Measurements from ENCODE around the gene FGF1.

Gene FGF1

DNA sequence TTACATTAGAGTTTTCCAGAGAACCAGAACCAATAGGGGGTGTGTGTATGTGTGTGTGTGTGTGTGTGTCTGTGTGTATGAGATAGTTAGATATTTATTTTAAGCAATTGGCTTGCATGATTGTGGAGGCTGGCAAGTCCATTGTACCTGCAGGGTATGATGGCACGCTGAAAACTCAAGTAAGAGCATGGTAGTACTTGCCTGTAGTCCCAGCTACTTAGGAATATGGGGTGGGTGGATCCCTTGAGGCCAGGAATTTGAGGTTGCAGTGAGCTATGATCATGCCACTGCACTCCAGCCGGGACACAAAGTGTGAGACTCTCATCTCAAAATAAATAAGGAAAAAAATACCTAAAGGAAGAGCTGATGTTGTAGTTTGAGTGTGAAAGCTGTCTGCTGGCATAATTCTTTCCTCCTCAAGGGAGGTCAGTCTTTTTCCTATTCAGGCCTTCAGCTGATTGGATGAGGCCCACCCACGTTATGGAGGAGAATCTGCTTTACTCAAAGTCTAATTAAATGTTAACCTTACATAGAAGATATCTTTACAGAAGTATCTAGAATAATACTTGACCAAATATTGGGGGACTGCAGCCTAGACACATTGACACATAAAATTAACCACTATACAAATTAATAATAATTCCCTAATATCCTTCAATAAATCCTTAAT is 107.6 kb downstream of the FGF1 start:
- DNase-seq (ENCODE audit: low read depth in 2 of 2): no peak

DNA sequence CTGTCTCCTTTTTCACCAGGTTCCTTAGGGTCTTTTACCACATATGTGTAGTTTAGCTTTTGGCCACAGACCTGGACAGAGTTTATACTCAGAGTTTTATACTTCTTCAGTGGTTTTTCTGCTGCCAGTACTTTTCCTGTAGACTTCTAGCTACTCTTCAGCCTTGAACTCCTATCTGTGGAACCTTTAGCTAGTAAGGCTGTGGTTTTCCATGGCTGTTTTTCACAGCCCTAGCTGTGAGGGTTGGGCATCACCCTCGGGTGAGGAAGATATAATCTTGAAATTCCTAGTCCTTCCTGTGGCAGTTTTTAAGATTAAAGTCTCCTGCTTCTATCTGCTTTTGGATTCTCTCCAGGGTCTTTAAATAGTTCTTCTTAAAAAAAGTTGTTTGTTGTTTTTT is 109.1 kb downstream of the FGF1 start:
- DNase-seq (ENCODE audit: low read depth in 2 of 2): no peak

DNA sequence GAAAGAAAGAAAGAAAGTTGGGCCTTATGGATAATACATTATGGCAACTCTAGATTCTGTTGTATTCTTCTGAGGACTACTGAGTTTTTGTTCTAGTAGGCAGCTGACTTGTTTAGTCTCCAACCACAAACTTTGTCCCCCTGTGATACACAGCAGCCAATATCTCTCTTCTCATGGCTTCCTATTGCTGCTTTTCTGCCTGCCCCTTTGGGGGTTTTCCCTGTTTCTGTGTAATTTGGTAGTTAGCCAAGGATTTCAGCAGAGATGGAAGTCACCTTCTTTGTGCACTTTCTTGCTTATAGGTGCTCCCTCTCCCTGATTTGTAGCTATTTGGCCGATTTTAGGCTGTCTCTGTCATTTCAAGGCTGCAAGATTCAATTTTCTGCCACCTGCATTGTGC is 109.6 kb downstream of the FGF1 start:
- no peak for DNase-seq (ENCODE audit: low read depth in 2 of 2)

DNA sequence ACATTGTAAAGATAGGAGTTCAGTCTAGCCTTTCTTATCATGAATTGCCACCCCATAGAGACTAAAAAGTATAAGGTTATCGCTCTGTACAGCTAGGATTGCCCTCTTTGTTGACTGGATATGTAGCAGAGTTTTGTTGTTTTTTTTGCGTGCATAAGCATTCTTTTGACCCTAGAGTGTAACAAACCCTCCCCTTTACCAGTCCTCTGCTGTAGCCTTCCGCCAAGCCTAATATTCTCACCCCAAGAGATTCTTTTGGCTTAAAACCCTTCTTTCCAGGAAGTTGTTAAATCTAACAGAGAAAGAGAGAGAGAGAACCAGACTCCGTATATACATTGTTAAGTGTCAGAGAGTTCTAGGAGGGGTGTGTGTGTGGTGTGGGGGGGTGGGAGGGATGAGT is 113.9 kb downstream of the FGF1 start:
- DNase-seq (ENCODE audit: low read depth in 2 of 2): no peak

DNA sequence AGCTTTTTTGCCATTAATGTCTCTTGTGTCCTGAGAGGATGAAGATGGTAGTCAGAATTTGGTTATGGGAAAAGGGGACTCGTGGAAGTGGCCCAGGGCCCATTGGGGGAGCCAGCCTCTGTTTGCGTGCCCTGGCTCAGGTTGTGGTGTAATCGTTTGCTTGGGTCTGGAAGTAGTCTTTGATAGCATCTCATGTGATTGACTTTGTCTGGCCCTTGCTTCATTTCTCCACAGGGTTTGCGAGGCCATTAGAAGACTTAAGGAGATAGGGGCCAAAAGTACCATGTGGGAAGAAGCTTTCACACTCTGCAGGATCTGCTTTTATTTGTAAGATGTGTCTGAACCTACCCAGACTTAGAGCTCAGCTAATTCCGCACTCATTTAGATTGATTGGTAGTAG is 114.5 kb downstream of the FGF1 start:
- no peak for DNase-seq (ENCODE audit: low read depth in 2 of 2)

DNA sequence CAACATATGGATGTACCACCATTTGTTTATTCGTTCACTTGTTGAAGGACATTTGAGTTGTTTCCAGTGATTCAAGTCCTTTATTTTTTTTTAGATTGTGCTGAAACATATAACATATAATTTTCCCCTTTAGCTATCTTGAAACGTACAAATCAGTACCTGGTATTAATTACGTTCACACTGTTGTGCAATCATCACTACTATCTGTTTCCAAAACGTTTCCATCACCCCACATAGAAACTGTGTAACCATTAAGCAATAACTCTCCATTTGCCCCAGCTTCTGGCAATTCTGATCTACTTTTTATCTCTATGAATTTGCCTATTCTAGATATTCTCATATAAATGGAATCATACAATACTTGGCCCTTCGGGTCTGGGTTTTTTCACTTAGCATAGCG is 116.0 kb downstream of the FGF1 start:
- DNase-seq (ENCODE audit: low read depth in 2 of 2): no peak

DNA sequence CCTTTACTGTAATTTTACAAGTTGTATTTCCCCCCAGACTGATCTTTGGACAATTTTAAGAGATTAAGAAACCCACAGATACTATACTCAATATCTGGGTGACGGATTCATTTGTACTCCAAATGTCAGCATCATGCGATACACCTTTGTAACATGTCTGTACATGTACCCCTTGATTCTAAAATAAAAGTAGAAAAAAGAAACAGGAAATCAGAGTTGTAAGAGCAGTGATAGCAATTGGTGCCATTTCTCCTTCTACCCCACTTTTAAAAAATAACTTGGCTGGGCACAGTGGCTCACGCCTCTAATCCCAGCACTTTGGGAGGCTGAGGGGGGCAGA is 116.9 kb downstream of the FGF1 start:
- no peak for DNase-seq (ENCODE audit: low read depth in 2 of 2)

DNA sequence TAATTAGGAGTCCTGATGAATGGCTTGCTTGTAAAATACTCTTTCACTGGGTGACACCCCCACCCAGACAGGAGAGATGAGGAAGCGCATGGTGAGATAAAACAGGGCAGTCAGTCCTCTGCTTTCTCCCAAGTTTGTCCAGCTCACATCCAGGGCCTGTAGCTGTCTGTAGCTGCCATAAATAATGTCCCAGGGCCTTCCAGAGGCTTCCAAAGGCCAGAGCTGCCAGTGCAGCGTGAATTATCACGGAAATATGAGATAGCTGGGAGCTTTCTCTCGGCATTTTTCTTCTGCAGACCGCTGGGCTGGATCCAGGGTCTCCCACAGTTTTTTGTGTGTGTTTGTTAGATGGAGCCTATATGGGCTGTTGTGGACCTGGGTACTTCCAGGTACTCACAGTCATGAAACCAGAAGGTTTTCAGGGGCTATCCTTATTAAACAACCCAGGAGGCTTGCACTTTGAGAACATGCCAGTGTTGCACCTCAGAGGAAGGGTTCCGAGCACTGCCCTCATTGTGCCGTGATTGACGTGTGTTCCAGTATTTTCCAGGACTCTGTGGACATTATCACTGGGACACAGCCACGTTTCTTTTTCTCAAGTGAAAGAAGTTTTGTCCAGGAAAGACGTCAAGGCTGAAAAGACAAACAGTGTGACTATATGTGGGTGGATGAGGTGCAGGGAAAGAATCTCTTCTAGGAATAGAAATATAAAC is 117.5 kb downstream of the FGF1 start:
- DNase-seq (ENCODE audit: low read depth in 2 of 2): no peak

DNA sequence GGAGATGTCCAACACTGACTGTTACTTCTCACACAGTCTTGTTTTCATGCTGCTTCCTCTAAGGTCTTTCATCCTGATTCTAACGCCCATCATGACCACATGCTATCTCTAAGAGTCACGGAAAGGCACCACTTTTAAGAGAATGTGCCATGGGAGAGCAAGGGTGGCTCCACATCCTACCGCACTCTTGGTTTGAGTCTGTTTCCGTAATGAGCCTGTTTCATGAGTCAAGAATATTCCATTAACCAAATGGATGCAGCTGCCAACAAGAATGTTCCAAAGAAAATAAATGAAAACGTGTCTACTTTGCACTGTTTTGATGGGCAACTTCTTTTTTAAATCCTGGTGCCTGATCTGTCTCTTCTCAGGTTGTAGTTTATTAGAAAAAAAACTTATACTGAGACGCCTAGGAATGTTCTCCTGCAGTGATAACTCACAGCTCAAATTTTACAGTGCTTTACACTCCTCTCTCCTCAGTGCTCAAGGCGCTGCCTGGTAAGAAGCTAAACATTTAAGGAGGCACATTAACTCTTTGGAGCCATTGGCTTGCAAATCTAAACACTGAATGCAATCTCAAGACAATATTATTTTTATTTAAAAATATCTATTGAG is 124.3 kb downstream of the FGF1 start:
- DNase-seq (ENCODE audit: low read depth in 2 of 2): no peak

DNA sequence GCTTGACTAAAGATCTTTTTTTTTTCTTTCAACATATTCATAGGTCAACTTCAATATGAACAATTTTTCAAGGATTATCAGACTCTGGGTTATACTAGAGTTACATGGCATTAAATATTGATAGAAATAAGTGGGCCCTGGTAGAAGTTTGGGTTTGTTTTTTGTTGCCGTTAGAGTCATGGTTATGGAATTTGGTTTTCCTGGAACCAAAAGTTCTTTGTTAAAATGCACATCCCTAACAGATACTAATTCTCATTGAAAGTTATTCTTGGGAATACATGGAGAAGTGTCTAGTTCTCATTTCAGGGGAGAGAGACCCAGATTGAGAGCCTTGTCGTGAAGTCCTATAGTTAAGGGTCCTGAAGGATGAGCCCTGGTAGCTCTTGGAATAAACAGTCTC is 124.9 kb downstream of the FGF1 start:
- DNase-seq (ENCODE audit: low read depth in 2 of 2): no peak

DNA sequence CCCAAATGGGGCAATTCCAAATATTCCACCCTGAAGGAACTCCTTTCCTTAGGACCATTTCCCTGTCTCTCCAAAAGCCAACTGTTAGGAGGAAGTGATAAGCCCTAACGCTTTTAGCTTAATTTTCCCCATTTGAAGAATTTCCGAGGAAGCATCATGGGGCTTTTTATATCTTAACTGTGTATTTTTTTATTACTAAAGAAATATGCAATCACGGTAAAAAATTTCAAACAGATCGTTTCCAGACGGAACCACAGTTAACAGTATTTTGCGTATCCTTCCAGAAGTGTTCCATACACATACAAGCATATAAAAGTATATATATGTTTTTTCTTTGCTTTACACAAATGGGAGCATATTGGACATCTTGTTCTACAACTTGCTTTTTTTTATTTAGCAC is 133.8 kb downstream of the FGF1 start:
- no peak for DNase-seq (ENCODE audit: low read depth in 2 of 2)

DNA sequence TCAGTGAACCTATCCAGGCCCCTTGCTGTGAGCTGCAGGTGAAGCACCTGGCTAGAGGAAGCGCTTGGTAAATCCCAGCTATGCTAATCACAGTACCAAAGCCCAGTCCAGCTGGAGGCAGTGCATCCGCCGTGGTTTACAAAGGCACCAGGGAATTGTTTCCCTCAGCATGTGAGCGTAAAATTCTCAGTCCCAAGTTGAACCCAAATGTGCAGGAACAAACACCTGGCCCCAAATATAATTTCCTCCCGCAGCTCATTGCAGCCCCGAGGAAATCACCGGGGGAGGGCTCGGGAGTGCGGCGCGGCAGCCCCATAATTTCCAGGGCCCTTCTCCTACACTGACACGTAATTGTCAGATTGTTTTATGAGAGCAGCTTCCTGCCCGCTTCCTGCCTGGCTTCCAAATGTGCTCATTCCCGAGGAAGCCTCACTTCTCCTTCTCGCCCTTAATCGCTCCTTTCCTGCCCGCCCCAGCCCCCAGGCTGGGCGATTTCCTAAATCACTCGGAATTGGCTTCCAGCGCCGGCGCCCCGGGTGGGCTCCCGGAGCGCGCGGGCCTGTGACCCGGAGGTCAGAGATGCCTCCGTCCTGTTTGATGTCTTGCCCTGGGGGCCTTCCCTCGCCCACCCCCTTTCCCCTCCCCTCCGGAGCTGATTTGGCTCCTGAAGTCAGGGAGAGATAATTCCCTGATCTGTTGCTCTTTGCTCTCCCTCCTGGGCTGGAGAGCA is 134.4 kb downstream of the FGF1 start:
- DNase-seq (ENCODE audit: low read depth in 2 of 2): no peak

DNA sequence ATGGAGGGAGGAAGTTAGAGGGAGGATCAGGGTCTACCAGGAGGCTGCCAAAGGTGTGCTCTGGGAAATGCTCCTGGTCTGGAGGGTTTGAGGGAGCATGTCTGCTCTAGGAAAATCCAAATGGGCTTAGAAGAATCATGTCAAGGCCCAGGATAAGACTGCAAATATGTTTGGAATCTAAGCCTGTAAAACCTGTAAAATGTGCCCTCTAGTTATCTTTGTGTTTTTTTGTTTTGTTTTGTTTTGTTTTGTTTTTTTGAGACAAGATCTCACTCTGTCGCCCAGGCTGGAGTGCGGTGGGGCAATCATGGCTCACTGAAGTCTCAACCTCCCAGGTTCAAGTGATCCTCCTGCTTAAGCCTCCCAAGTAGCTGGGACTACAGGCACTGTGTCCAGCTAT is 135.4 kb downstream of the FGF1 start:
- DNase-seq (ENCODE audit: low read depth in 2 of 2): no peak

DNA sequence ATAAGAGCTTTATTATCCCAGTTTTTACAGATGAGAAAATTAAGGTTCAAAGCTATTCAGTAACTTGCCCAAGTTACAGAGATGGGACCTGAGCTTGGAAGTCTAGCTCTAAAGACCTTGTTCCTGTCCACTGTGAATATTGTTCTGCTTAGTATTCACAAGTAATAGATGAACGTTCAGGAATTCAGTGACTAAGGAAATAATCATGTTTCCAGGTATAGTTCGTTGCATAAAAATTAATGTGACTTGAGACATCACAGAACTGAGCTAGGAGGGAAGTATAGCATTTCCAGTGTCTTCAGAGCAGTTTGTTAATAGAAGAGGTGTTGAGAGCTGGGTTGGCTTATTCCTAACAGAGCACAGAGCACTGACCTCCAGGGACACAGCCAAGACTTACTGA is 136.1 kb downstream of the FGF1 start:
- DNase-seq (ENCODE audit: low read depth in 2 of 2): no peak

DNA sequence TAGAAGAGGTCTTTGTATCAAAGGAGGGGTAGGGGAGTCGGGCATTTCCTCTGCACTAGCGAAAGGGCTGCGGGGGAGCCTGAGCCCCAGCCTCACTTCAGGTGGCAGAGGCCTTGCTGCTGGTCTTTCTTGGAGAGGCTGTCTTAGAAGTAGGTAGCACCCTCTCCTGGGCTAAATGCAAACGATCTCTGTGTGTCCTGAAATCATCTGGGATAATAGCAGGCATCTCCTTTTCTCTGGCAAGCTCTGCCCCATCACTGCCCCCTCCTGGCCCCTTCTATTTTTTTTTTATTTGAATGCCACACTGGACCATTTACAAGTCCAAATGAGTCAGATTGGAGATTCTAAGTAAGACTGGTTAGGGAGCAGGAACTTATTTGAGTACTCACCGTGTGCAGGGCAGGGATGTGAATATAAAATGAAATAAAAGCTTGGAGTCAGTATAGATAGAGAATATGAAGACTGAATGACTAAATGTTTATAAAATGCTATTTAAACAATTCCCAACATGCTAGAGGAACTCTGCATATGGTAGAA is 137.1 kb downstream of the FGF1 start:
- DNase-seq (ENCODE audit: low read depth in 2 of 2): peak in 1 of 2 donors; percentile 8

DNA sequence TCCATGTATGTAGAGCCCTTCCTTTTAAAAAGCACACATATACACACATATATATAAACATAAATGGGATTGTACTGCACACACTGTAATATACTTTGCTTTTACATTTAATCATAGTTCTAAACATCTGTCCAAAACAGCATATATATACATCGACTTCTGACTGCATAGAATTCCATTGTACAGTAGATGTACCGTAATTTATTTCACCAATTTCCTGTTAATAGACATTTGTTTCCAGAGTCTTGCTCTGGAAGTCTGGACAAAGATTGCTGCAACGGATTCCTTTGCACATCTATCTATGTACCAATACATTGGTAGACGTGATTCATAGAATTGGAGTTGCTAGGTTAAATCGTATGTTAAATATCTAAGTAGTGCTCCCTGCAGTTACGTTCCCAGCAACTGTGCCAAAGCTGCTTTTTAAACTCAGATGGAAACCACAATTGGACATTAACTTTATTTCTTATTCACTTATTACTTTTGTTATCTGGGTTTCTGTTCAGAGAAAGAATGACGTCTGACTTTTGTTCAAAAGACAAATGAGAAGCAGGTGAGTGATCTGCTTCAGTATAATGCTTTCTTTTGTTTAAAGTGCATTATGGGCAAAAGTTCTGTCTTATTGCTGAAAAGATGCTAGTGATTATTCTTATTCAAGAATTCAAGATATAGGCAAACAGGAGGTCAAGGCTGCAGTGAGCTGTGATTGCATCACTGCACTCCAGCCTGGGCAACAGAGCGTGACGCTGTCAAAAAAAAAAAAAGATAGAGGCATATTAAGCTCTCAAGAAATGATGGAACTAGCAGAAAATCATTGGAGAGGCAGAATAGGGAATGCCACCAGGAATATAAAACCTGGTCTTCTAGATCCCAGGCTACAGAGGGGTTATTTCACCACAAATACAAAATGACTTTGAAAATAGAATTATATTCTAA is 138.2 kb downstream of the FGF1 start:
- DNase-seq (ENCODE audit: low read depth in 2 of 2): no peak

DNA sequence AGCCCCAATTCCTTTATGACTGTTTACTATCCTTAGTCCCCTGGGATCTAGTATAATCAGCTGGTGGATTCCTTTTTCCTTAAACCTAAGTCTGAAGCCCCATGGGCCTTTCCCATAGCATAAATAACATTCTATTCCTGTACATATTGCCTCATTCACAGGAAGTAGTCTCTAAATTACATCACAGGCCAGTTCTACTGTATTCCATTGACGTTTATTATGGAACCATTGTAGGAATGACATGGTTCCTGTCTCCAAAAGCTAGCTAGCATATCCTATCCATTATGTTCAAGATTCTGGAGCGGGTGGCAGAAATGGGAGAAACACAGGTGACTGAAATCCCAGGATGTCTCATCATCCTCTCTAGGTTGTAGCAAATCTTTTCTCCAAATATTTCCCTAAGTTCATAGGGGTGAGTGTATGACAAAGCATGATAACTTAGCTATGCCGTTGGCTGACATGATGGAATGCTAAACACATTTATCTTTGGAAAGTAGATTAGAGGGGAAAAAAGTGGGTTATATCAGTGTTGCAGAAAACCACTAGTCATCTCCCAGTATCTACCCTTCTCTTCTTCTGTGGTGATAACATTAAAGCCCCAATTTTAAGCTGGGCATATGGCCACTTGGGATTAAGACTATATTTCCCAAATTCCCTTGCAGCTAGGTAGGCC is 140.1 kb downstream of the FGF1 start:
- no peak for DNase-seq (ENCODE audit: low read depth in 2 of 2)

DNA sequence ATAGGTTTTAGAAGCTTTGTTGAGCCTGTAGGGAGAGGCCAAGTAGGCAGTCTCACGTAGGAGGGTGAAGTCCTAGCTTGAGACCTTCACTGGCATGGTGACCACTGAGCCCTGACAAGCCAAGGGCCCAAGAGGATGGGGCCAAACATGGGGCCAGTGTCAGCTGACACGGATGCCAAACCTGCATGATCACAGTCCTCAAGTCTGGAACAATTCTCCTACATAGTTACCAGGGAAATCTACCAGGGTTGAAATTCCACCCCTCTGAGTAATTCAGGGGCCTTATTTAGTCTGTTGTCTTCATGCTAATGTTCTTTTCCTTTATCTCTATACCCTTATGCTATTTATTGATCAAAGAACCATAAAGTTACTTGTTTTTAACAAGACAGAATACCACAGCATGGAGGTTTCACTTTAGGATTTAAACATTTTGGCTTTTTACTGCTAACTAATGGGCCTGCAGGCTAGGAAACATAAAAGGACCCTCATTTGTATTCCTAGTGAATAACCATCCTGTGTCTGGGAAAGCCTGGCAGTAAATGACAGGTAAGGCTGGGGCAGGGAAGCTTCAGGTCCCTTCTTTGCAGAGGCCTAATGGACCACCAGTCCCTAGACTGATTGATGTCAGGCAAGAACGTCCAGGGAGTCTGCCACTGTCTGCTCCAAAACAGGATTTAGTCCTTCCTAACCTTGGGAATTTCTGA is 140.8 kb downstream of the FGF1 start:
- no peak for DNase-seq (ENCODE audit: low read depth in 2 of 2)

DNA sequence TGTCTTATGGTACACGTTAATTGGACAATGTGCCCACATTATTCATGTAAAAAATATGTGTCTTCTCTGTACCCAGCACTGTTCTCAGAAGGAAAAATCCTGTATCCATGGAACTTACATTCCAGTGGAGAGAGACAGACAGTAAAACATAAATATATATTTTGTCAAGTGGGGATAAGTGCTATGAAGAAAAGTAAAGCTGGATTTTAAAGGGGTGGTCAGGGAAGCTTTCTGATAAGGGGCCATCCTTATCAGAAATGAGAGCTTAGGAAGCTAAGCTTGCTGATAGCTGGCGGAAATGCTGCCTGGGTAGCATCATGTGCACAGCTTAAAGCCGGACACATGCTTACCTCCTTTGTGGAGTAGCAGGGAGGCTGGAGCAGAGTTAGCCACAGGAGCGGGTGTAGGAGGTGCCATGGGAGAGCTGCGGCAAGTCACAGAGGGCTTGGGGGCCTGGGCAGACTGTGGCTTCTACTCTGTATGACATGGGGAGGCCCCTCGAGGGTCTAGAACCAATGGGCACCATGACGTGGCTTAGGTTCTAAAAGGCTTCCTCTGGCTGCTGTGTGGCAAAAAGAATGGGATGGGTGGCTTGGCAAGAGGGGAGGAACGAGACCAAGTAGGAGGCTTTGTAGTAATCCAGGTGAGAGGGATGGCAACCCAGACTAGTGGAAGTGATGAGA is 141.7 kb downstream of the FGF1 start:
- no peak for DNase-seq (ENCODE audit: low read depth in 2 of 2)

DNA sequence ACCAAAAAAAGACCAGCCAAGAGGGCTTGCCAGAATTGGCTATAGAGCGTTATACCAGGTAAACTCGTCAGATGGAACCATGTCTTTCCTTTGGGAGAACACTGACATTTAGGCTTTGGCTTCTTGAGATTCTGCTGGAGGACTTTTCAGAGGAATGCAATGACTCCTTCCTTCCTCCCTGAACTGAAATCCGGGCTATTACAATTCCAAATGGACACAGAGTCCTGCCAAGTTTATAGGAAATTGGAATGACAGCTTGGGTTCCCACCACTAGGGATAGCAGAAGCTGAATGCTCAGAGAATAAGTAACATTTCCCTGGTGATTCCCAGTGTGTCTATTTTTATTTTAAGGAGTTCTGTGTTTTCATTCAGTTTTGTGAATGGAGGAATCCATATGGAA is 143.0 kb downstream of the FGF1 start:
- DNase-seq (ENCODE audit: low read depth in 2 of 2): no peak
